ENCODE measurements around the gene CCN6.
"Not testable (repeated sequence)": the region's sequence is repeated elsewhere in the genome, so short reads cannot be mapped to it uniquely, and the experiment has no call there.

CCN6 gene

DNA sequence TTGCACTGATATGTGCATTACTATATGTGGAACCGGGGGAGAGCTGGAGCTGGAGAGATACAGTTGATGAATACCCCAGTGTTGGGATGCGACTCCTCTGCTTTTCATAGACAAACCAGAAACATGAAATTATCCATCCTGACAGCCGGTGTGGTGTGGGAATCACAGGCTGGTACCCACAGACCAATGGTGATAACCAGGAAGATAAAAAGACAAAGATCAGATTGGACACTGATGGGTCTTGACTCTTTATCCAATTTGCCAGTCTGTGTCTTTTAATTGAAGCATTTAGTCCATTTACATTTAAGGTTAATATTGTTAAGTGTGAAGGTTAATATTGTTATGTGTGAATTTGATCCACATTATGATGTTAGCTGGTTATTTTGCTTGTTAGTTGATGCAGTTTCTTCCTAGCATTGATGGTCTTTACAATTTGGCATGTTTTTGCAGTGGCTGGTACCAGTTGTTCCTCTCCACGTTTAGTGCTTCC is 2.6 kb upstream of the CCN6 start:
- H3K27me3 Mint-ChIP-seq (ENCODE audit: low read depth); H3K36me3 Mint-ChIP-seq (ENCODE audit: low read depth); H3K9me3 Mint-ChIP-seq; H3K27ac Mint-ChIP-seq; H3K4me1 Mint-ChIP-seq (ENCODE audit: low read depth); H3K4me3 Mint-ChIP-seq: not testable (repeated sequence)

DNA sequence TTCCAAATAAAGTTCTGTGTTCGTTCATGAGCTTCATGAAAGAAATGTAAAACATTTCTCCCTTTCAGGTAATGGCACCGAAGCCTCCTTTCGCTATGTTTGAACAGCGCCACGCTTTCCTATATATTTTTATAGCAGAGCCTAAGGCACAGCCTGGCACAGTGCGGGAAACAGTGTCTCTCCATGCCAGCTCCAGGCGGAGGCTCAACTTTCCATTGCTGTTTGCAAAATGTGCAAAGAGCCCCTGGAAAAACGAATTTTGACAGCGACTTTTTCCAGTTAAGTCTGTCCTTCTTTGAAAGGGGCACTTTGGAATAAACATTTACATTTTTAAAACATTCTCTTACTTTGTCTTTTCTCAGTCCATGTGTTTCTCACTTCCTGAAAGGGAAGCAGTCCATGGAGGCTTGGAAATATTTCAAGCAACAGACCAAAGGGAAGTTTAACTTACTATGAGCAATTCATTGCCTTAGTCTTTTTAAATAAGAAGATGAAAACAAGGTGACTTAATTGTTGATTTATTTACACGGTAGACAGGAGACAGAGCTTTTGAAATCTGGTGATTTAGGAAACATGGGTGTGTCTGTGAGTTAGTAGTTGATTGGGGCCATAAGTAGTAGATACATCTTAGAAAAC is 769 bp downstream of the CCN6 start:
- H3K4me3 Mint-ChIP-seq: no peak overlapping the region
- no peak overlapping the region for H3K27ac Mint-ChIP-seq
- no peaks in the 10 kb centered on the region for H3K36me3 Mint-ChIP-seq (ENCODE audit: low read depth)
- H3K27me3 Mint-ChIP-seq (ENCODE audit: low read depth): peaks cover 10% of the 10 kb centered on the region
- H3K9me3 Mint-ChIP-seq: no peaks in the 10 kb centered on the region
- no peaks in the 10 kb centered on the region for H3K4me1 Mint-ChIP-seq (ENCODE audit: low read depth)

DNA sequence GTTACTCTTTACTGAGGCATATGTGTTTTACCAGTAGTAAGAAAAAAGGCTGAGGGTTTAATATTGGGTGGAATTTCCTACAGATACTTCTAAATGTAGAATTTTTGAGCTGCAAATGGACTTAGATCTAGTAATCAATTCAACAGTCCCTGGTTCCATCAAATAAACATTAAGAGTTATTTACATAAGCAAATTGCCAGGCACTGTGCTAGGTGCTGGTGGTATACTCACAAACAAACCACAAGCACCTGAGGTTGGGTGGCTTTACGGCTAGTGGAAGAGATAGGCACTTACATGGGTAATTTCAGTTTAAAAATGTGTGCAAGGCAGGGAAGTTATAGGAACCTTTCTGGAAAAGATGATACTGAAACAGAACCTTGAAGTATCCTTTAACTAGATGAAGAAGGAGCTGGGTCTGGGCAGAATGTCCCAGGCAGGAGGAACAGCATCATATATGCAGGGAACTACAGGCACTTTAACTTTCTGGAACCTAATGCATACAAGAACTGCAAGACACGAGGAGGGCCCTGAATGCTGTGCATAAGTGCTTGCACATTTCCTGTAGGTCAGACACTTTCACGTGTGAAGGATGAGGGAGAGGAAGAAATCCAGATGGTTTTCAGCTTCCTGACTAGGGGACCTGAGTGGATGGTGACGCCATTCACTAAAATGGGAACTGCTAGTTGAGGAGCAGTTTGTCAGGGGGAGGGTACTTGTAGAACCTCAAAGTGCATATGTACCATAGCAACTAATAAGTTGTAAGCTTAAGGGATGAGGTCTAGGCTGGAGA is 4.5 kb downstream of the CCN6 start:
- Mint-ChIP-seq H3K4me1 (ENCODE audit: low read depth) (no peaks in the 10 kb centered on the region), H3K4me3 (no peak overlapping the region), H3K27ac (no peak overlapping the region), H3K27me3 (ENCODE audit: low read depth) (peaks cover 10% of the 10 kb centered on the region), H3K9me3 (no peaks in the 10 kb centered on the region), H3K36me3 (ENCODE audit: low read depth) (no peaks in the 10 kb centered on the region)

DNA sequence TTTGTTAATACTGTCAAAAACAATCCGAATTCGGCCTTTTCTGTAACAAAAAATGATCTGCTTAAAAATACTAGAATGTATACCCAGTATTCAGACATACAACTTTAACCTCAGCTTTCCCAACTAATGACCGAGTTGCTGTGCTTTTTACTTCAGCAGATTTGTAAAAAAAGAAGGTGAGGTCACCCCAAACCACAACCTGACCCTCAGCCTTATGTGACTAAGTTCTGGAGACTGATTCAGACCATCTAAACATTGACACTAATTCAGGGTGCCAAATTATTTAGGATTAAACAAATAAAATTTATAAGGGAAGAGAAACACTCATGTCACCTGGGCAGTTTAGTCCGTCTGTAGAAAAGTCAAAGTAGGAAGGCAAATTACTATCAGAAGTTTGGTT is 7.7 kb downstream of the CCN6 start:
- Mint-ChIP-seq H3K9me3 (no peaks in the 10 kb centered on the region), H3K27ac (no peak overlapping the region), H3K27me3 (ENCODE audit: low read depth) (peaks cover 4% of the 10 kb centered on the region), H3K36me3 (ENCODE audit: low read depth) (no peaks in the 10 kb centered on the region), H3K4me3 (no peak overlapping the region), H3K4me1 (ENCODE audit: low read depth) (no peaks in the 10 kb centered on the region)

DNA sequence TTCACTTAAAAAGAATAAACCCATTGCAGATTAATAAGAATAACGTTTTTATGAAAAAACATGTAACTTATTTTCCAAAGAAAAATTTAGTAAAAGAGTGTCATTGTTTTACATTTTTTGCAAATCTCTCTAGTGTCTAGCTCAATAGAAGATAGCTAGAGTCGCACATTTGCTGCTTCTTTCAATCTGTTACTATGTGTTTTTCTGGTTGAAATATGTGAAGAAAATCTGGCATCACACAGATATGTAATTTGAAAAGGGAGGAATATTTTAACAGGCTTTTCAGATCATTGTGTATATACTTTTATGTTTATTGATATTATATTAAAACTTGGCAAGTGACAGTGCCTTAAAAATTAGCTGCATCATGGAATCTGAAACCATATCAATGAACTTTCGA is 9.1 kb downstream of the CCN6 start:
- no peaks in the 10 kb centered on the region for H3K4me1 Mint-ChIP-seq (ENCODE audit: low read depth)

DNA sequence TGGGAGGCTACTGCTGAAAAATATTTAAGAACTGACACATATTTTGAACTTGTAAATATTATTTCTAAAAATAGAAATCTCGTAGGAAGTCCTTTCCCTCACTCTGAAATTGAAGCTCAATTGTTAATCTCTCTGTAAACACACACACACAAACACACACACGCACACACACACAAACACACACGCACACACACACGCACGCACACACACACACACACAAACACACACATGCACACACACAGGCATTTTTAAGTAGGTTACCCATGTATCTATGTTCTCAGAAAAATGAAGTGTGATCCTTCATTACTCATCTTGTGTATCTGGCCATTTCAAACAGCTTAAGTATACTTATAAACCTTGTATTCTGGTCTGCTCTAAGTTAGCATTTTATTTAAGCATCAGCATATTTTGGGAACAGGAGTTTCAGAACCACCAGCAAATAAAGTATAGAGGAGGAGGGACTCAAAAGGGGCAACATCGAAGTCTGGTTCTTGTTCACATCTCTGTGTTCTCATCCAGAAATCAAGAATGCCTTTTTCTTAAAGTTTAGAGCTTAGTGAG is 11.6 kb downstream of the CCN6 start:
- Mint-ChIP-seq H3K4me1 (ENCODE audit: low read depth) (no peaks in the 10 kb centered on the region), H3K27me3 (ENCODE audit: low read depth) (peaks cover 4% of the 10 kb centered on the region), H3K27ac (no peak overlapping the region), H3K36me3 (ENCODE audit: low read depth) (peaks cover 5% of the 10 kb centered on the region), H3K9me3 (no peaks in the 10 kb centered on the region), H3K4me3 (no peak overlapping the region)

More for the DNA sequence above, 9.1 kb downstream of the CCN6 start:
- peaks cover 4% of the 10 kb centered on the region for H3K27me3 Mint-ChIP-seq (ENCODE audit: low read depth)
- H3K4me3 Mint-ChIP-seq: no peak overlapping the region
- no peaks in the 10 kb centered on the region for H3K36me3 Mint-ChIP-seq (ENCODE audit: low read depth)
- H3K9me3 Mint-ChIP-seq: no peaks in the 10 kb centered on the region
- H3K27ac Mint-ChIP-seq: no peak overlapping the region

DNA sequence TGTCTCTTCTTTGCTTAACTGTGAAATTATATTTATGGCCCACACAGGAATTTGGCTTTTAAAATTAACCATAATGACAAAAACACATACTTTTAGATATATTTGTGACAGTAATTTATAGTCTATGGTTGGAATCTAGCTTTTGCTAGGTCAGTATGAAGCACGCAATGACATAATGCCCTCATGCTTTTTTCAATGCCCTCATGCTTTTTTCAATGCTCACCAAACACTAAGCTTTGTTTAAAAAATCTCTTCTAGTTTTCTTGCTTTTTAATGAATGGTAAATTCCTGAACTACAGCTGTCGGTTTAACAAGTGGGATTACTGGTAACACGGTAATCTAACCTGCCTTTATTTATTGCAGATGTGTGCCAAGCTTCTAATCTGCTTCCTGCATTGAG is 12.7 kb downstream of the CCN6 start:
- Mint-ChIP-seq H3K27me3 (ENCODE audit: low read depth) (peaks cover 4% of the 10 kb centered on the region), H3K27ac (no peak overlapping the region), H3K4me1 (ENCODE audit: low read depth) (no peaks in the 10 kb centered on the region), H3K9me3 (no peaks in the 10 kb centered on the region), H3K36me3 (ENCODE audit: low read depth) (peaks cover 5% of the 10 kb centered on the region), H3K4me3 (no peak overlapping the region)

DNA sequence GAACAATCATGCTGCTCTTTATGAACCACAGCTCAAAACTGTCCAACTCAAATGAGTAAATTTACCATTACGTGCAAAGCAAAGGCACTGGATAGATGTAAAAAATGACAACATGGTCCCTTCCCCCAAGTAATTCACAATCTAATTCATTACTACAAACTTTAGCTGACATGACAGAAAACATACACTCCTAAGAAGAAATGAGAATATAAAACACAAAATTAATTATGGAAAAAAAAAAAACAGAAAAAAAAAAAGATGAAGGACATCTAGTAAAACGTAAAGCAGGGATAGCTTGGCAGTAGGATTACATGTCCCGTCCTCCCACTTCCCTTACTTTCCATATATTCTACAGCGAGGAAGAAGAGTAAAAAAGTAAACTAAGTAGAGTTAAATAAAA is 27.7 kb downstream of the CCN6 start:
- Mint-ChIP-seq H3K27me3 (ENCODE audit: low read depth) (no peaks in the 10 kb centered on the region), H3K4me3 (no peak overlapping the region), H3K27ac (no peak overlapping the region), H3K36me3 (ENCODE audit: low read depth) (peaks cover 5% of the 10 kb centered on the region), H3K4me1 (ENCODE audit: low read depth) (peaks cover 3% of the 10 kb centered on the region), H3K9me3 (no peaks in the 10 kb centered on the region)

DNA sequence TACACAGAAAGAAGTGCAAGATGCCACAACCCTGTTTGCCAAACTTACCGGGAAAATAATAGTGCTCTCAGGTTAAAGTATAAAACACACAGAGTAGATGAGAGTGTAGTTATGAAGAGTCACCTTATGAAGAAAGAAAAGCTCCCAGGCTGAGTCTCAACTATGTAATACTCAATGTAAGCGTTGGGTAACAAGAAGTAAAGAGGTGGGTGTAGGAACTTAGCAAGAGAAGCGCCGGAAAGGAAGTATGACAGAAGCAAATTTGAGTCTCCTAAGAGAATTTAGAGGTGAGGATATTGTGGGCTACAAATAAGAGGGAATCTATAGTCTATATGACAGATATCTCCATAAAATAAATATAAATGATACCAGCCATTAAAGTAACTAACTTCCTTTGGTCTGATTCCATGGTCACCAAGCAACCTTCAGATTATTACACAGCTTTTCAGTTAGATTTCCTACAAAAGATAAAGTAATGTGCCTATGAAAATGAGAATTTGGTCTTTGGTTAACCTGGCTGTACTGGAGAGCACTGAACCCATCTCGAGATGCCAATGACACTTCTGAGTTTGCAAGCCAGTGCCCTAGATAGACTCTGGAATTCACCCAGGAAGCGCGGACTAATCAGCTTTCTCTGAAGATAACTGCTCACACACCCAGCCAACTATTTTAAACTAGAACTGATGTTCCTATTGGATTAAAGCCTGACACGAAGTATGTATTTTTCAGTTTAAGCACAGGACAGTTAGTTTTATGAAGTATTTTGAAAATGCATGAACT is 31.6 kb downstream of the CCN6 start:
- H3K27me3 Mint-ChIP-seq (ENCODE audit: low read depth): peaks cover 20% of the 10 kb centered on the region
- H3K4me3 Mint-ChIP-seq: peak overlapping the region; percentile 39
- H3K9me3 Mint-ChIP-seq: no peaks in the 10 kb centered on the region
- no peaks in the 10 kb centered on the region for H3K36me3 Mint-ChIP-seq (ENCODE audit: low read depth)
- no peak overlapping the region for H3K27ac Mint-ChIP-seq
- H3K4me1 Mint-ChIP-seq (ENCODE audit: low read depth): peaks cover 3% of the 10 kb centered on the region

DNA sequence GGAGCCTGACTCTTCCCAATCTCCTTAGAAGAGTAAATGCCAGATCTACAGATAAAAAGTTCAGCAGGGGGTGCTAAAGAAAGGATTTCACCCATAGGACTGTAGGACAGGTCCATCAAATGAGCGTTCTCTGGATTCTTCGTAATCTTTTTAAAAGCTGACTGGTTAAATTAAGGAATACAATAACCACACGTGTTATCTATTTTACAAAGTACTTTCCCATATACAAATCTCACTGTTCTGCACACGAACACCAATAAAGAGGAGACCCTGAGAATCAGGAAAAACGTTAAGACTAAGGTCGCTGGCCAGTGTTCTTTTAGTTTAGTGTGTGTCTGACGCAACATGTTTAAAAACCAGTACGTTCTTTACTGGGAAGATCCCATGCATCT is 32.8 kb downstream of the CCN6 start:
- Mint-ChIP-seq H3K4me1 (ENCODE audit: low read depth) (peaks cover 3% of the 10 kb centered on the region), H3K27me3 (ENCODE audit: low read depth) (peaks cover 29% of the 10 kb centered on the region), H3K4me3 (no peak overlapping the region), H3K36me3 (ENCODE audit: low read depth) (no peaks in the 10 kb centered on the region), H3K9me3 (no peaks in the 10 kb centered on the region), H3K27ac (no peak overlapping the region)

DNA sequence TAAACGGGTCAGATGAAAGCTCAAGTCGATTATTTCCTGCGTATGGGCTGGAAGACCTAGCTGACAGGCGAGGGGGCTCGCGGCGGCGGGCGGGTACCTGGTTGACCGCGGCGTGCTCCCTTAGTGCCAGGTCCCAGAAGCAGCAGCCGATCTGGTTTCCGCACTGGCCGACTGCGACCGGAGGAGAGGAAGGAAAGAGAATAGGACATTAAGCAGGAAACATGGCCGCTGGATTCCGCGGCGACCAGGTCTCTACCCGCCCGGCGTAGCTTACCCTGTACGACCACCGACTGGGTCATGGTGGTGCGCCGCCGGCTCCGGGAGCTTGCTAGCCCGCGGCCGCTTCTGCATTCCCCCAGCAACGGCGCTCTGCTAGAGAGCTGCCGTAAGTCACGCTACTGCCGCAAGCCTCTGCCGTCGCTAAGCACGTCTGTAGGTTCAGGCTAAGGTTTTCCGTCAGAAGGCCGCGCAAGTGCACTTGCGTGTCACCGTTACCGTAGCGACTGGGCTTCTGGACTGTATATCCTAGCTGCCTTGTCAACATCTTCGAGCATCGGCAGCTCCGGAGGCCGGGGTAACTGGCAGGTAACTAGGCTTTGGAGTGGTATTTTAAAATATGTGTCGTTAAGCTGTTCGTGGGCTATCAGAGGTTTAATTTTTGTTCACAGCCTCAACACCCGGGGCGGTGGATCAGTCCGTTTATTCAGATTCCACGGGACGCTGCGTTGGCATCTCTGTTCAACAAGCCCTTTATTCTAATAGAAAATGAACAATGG is 33.4 kb downstream of the CCN6 start, which contains the start of the genes FAM229B and TUBE1:
Gene FAM229B (plus strand): TSS at position 456 of the 776 bp plus-strand sequence. CDS start 11,693 bp downstream, outside the sequence.
Gene TUBE1 (minus strand): TSS at position 347 of the 776 bp plus-strand sequence. CDS start 48 bp downstream, at position 299.
- Mint-ChIP-seq H3K4me1 (ENCODE audit: low read depth) (peaks cover 3% of the 10 kb centered on the region), H3K36me3 (ENCODE audit: low read depth) (no peaks in the 10 kb centered on the region), H3K27ac (no peak within 1 kb of the TSS), H3K27me3 (ENCODE audit: low read depth) (peaks cover 35% of the 10 kb centered on the region), H3K4me3 (no peak within 1 kb of the TSS), H3K9me3 (no peaks in the 10 kb centered on the region)

DNA sequence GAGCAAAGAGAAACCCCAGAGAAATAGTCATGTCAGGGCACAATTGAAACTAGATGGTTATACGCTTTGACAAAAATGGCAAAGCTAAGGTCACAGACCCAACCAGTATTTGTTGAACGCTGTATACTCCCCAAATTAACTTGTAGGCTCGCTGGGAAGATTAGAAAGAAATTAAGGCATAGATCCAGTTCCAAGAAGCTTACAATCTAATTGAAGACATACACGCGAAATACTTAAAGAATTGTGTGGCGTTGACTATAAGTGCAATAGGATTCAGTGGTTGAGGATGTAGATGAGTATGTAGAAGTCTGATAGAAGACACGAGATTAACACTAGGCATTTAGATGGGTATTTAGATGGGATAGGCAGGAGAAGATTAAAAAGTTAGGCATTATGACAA is 34.0 kb downstream of the CCN6 start:
- no peak overlapping the region for H3K4me3 Mint-ChIP-seq
- peaks cover 3% of the 10 kb centered on the region for H3K4me1 Mint-ChIP-seq (ENCODE audit: low read depth)
- H3K9me3 Mint-ChIP-seq: no peaks in the 10 kb centered on the region

DNA sequence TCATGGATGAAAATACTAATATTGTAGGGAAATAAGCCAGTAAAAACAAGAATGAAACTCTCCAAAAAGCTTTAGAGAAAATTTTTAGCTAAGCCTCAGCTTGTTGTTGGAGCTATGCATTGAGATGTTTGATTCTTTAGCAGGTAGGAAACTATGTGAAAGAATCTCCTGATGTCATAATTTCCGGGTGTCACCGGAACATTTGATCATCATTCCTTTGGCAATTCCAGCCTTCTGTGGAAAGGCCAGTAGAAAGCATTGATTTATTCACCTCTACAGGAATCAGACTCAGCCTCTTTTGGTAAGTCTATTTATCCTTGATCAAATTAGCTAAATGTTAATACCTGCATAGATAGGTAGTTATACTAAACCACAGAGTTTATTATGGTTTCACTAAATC is 43.0 kb downstream of the CCN6 start:
- no peaks in the 10 kb centered on the region for H3K9me3 Mint-ChIP-seq
- no peak overlapping the region for H3K4me3 Mint-ChIP-seq
- no peaks in the 10 kb centered on the region for H3K36me3 Mint-ChIP-seq (ENCODE audit: low read depth)
- H3K27me3 Mint-ChIP-seq (ENCODE audit: low read depth): peaks cover 39% of the 10 kb centered on the region
- H3K27ac Mint-ChIP-seq: no peak overlapping the region
- H3K4me1 Mint-ChIP-seq (ENCODE audit: low read depth): no peaks in the 10 kb centered on the region

More for the DNA sequence above, 34.0 kb downstream of the CCN6 start:
- Mint-ChIP-seq H3K36me3 (ENCODE audit: low read depth) (no peaks in the 10 kb centered on the region), H3K27me3 (ENCODE audit: low read depth) (peaks cover 39% of the 10 kb centered on the region), H3K27ac (no peak overlapping the region)

DNA sequence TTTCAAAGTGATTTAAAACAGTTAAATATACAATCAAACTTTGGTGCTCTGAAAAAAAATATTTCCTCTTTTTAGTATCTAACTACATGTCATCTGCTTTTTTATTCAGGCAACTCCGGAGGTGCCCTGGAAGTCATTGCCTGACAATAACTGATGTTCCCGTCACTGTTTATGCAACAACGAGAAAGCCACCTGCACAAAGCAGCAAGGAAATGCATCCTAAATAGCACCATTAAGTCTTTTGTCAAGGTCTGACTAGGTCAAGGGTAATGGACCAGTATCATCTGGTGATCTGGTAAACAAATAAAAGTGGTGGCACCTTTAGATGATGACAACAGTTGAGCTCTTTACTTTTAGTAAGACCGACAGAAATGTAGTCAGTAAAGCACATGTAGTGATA is 46.7 kb downstream of the CCN6 start:
- H3K36me3 Mint-ChIP-seq (ENCODE audit: low read depth): no peaks in the 10 kb centered on the region
- no peaks in the 10 kb centered on the region for H3K4me1 Mint-ChIP-seq (ENCODE audit: low read depth)
- H3K27me3 Mint-ChIP-seq (ENCODE audit: low read depth): peaks cover 41% of the 10 kb centered on the region
- no peak overlapping the region for H3K4me3 Mint-ChIP-seq
- no peaks in the 10 kb centered on the region for H3K9me3 Mint-ChIP-seq
- no peak overlapping the region for H3K27ac Mint-ChIP-seq

All from T-helper 1 cell treated with Interleukin-12 subunit alpha and Interleukin-12 subunit beta and Interleukin-4 antibody, amounts not matched to agents 30 μg/mL and 1 μg/mL, for 36 hours (primary cell).